Motor neuron (in vitro differentiated cells): ENCODE data around the gene ZNF605. TPM values are rescaled to one million over a fixed set of nuclear protein-coding genes. Genes with fewer than 3 reads are reported as not detected.
"Not testable (repeated sequence)": the region's sequence is repeated elsewhere in the genome, so short reads cannot be mapped to it uniquely, and the experiment has no call there.

Experiments
- ATAC-seq, 8 experiments: fragments of 200-7000 bp; cut with Tn5 transposase; replicated peaks in 6 of 8; 2 replicates each; pipeline ENCODE4 v1.8.0; 2021; ENCODE audit warnings: mild to moderate bottlenecking in 8 of 8, moderate library complexity in 8 of 8
- H3K27ac ChIP-seq, 2 donors: fragments of 250-450 bp; sonication (Bioruptor Pico); 2 replicates each; pipeline ENCODE4 v1.9.0; 2021; ENCODE audit warnings: antibody characterized with exemption in 2 of 2, mild to moderate bottlenecking in 2 of 2, moderate library complexity in 1 of 2
- H3K4me1 ChIP-seq, 2 donors: fragments of 250-450 bp; sonication (Bioruptor Pico); replicated peaks in 1 of 2; 2 replicates each; pipeline ENCODE4 v1.6.1; 2021; ENCODE audit warnings: antibody characterized with exemption in 2 of 2, mild to moderate bottlenecking in 2 of 2, moderate library complexity in 1 of 2
- H3K4me3 ChIP-seq, 5 donors: fragments of 250-450 bp; sonication (Bioruptor Pico); 2 replicates each; pipeline ENCODE4 v1.9.0; 2021; ENCODE audit warnings: antibody characterized with exemption in 5 of 5, mild to moderate bottlenecking in 5 of 5, moderate library complexity in 4 of 5
- WGBS, 10 experiments: fragments of 450-650 bp; shearing (Covaris generic); methylation state at CpG; one replicate each; pipeline ENCODE4 v1.0.0; 2022; 5-methylcytosine and 5-hydroxymethylcytosine counted together
- in situ Hi-C, 9 experiments: fragments of 400-800 bp; cut with MboI; loops; one replicate each; pipeline ENCODE4 v1.15.0; 2021; ENCODE audit warnings: low sequenced_read_pairs in 9 of 9, low pct_unique_long_range_greater_than_20kb in 2 of 9; ENCODE audit not compliant: unreplicated experiment in 9 of 9
- total RNA-seq, 8 experiments: library from RNA; unstranded; fragments of 300-600 nt; gene quantifications; 2 replicates each; pipeline versions ENCODE4 v1.2.3 to v1.2.4, GENCODE V29; 2022

ZNF605 gene
- total RNA-seq, 8 experiments from 2014 or later = 7.6 to 22.5 (median 9.2) TPM

- no peak for ATAC-seq
- in situ Hi-C loops = no loop called here
- H3K27ac ChIP-seq = no peak overlapping the region
- H3K4me3 ChIP-seq = no peak overlapping the region
- 80 to 100% (median 91%) methylated on average over 1 to 4 of the region's 6 CpGs; no CpG with 5 or more reads in 3 of the 10 experiments for WGBS, 10 experiments
- no peaks in the 10 kb centered on the region for H3K4me1 ChIP-seq
Measured at GRCh38 chr12:132918680-132919079, 37.4 kb downstream of the ZNF605 start.

- peaks cover 0 to 4% of the 10 kb centered on the region in 2 donors for H3K4me1 ChIP-seq
- peak overlapping the region; percentile 49 to 68 (median 51) for H3K4me3 ChIP-seq
- in situ Hi-C loops = no loop called here
- ATAC-seq = peak in 5 of 8 experiments; percentile 1 to 5 (median 2)
- H3K27ac ChIP-seq = peak overlapping the region; percentile 67 to 75
- 0 to 40% (median 10%) methylated on average over 1 to 4 of the region's 22 CpGs; no CpG with 5 or more reads in 7 of the 10 experiments for WGBS, 10 experiments
Measured at GRCh38 chr12:132909030-132909368, 47.1 kb downstream of the ZNF605 start.

DNA sequence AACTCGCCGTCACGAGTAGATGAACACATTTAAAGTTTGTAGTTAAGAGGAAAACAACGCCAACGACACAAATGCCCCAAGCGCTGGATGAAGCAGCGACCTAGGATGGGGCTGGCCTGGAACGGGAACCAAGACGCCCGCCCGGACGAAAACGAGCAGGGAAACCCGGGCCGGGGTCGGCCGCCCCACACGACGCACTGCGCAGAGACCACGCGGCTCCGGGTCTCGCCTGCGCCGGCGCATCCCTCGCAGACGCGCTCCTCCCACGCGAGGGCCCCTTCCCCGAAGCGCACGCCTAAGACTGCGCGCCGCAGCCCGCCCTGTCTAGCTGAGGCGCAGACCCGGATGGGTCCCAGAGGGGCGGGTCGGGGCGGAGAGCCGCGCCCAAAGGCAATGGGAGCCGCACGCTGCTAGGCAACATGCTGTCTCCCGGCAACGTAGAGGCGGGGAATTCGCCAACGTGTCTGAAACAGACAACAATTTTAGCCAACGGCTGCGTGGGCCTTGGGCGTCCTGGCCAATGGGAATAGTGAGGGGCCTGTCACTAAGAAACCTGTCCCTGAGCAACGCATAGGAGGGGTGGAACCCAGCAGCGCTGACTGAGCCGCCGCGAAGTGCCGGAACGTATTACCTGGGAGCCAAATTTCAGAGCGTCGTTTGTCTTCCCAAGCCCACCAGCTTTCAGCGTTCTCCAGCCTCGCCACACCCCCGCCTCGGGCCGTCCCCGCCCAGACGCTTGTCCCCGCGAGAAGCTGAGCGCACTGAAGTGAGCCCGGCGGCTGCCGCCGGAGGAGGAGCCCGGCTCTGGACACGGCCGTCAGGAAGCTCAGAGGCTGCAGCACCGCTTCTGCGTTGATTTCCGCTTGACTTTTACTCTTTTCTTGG lies 47.7 kb downstream of the ZNF605 start:
- peak overlapping the region; percentile 67 to 75 for H3K27ac ChIP-seq
- peak overlapping the region; percentile 49 to 68 (median 51) for H3K4me3 ChIP-seq
- in situ Hi-C loops = no loop called here
- ATAC-seq = peak; percentile 90 to 96 (median 95)
- 0 to 20% (median 4%) methylated on average over 1 to 43 of the region's 85 CpGs; no CpG with 5 or more reads in 6 of the 10 experiments for WGBS, 10 experiments
- H3K4me1 ChIP-seq = peaks cover 0 to 4% of the 10 kb centered on the region in 2 donors

- 0 to 84% (median 21%) methylated on average over 4 to 17 of the region's 23 CpGs; no CpG with 5 or more reads in 3 of the 10 experiments for WGBS, 10 experiments
- Histone ChIP-seq H3K27ac (peak overlapping the region; percentile 0 to 44), H3K4me3 (peak overlapping the region; percentile 18 to 68 (median 49))
- ATAC-seq = peak in 1 of 8 experiments; percentile 1
- in situ Hi-C loops, H3K4me1 ChIP-seq: not testable (repeated sequence)
Measured at GRCh38 chr12:132907789-132908144, 48.3 kb downstream of the ZNF605 start.

DNA sequence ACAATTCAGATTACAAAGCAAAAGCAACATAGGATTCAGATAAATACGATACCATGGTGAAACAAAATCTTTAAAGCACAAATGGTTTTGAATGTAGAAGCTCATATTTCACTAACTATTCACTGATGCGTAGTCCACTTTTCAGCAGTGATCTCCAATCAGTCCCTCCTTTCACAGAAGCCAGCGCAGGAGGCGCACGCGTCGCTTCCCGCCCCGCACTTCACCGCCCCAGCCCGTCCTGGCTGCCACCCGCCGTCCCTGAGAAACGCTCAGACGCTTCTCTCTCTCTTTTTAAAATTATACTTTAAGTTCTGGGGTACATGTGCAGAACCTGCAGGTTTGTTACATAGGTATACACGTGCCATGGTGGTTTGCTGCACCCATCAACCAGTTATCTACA lies 48.9 kb downstream of the ZNF605 start:
- H3K27ac ChIP-seq = no peak overlapping the region
- WGBS, 10 experiments = 50 to 95% (median 66%) methylated on average over 1 to 8 of the region's 16 CpGs; no CpG with 5 or more reads in 2 of the 10 experiments
- in situ Hi-C loops = no loop called here
- H3K4me1 ChIP-seq = peaks cover 0 to 4% of the 10 kb centered on the region in 2 donors
- no peak for ATAC-seq
- no peak overlapping the region for H3K4me3 ChIP-seq

DNA sequence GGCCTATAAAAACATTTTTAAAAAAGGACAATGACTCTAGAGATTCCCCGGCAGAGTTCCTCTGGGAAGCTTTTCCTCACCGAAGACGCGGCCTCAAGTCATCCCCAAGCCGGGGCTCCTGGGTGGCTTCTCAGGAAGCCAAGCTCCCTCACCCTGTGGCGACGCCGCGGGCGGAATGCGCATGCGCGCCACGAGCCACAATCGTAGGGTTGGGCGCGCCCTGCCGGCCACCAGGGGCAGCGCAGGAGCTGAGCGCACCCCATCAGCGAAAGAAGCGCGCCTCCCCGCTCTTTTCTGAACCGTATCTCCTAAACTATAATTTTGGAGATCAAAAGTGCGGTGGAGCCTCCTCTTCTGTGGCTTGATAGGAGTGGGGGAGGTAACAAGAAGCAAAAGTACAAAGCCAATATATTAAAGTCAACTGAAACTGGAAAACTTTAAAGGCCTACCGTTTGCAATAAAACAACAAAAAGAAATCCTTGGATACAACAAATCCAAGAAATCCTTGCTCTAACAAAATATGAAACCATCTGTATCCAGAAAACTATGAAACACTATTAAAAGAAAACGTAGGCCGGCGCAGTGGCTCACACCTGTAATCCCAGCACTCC lies 51.3 kb downstream of the ZNF605 start:
- WGBS, 10 experiments = 10 to 53% (median 36%) methylated on average over 2 to 17 of the region's 30 CpGs; no CpG with 5 or more reads in 3 of the 10 experiments
- Histone ChIP-seq H3K27ac (no peak overlapping the region), H3K4me3 (no peak overlapping the region), H3K4me1 (peaks cover 0 to 4% of the 10 kb centered on the region in 2 donors)
- ATAC-seq = no peak
- in situ Hi-C loops = no loop called here

DNA sequence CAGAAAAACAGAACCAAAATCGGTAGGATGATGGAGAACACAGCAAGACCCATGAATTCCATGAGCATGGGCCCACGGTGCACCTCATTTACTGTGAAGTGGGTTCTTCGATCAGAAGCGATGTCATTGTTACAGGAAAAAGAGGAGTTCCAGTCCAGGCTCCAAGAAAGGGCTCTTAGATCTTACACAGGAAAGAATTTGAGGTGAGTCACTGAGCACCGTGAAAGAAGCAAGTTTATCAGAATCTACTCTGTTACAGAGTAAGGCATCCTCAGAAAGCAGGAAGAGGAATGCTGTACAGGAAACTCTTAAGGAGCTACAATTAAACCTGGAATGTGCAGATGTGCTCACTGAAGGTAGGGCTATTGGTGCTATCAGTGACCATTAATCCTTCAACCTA lies 57.1 kb downstream of the ZNF605 start:
- Histone ChIP-seq H3K4me1 (no peaks in the 10 kb centered on the region), H3K27ac (no peak overlapping the region), H3K4me3 (no peak overlapping the region)
- 42 to 100% (median 66%) methylated on average over 1 to 5 of the region's 5 CpGs; no CpG with 5 or more reads in 1 of the 10 experiments for WGBS, 10 experiments
- ATAC-seq = no peak
- in situ Hi-C loops = no loop called here

- H3K4me1 ChIP-seq = peaks cover 3 to 5% of the 10 kb centered on the region in 2 donors
- in situ Hi-C loops = no loop called here
- peak overlapping the region in 1 of 2 donors; percentile 93 for H3K27ac ChIP-seq
- H3K4me3 ChIP-seq = no peak overlapping the region
- no peak for ATAC-seq
- WGBS, 10 experiments = 25 to 100% (median 44%) methylated on average over 1 to 6 of the region's 6 CpGs; no CpG with 5 or more reads in 4 of the 10 experiments
Measured at GRCh38 chr12:132888852-132889251, 67.3 kb downstream of the ZNF605 start.

DNA sequence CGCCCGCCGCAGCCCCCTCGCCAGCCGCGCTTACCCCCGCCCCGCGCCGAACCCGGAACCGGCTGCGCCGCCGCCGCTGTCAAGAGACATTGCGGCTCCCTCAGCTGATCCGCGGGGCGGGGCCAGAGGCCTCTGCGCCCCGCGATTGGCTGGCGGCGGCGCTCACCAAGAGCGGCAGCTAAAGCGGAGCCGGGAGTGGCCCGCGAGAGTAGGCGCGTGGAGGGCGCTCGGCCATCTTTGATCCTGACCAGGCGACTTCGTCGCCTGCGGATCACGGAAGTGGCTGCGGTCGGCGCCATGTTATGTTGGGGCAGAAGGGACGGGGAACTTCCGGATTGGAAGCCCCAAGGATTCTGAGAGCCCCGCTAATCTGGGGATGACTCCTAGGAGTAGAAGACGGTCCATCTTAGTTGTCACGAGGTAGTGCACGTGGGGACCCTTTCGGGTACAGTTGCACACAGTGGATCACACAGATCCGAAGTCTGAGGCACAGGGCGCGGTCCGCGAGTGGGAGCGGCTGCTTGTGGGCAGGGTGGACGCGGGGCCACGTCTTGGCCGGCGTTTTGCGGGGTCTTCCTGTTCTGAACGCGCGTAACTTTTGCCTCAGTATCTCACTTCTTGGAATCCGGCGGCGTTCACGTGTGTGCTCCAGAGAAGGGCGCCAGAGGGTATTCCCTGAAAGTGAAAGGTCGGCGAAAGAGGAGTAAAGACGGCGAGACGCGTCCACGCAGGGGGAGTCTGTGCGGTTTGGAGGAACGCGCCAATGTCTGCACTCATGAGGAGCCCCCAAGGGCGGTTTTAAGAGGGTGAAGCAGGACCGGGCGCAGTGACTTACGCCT lies 68.4 kb downstream of the ZNF605 start, which contains the start of gene CHFR:
Gene CHFR (minus strand): TSS at position 93 of the 839 bp plus-strand sequence. CDS start 277 bp downstream, outside the sequence.
- WGBS, 10 experiments = 0 to 69% (median 7%) methylated on average over 2 to 16 of the region's 84 CpGs; no CpG with 5 or more reads in 3 of the 10 experiments
- H3K4me1 ChIP-seq = peaks cover 3 to 5% of the 10 kb centered on the region in 2 donors
- peak within 1 kb of the TSS; percentile 82 to 93 for H3K27ac ChIP-seq
- peak; percentile 94 to 97 (median 94) for ATAC-seq
- in situ Hi-C loops = no loop called here
- peak within 1 kb of the TSS; percentile 56 to 64 (median 63) for H3K4me3 ChIP-seq

DNA sequence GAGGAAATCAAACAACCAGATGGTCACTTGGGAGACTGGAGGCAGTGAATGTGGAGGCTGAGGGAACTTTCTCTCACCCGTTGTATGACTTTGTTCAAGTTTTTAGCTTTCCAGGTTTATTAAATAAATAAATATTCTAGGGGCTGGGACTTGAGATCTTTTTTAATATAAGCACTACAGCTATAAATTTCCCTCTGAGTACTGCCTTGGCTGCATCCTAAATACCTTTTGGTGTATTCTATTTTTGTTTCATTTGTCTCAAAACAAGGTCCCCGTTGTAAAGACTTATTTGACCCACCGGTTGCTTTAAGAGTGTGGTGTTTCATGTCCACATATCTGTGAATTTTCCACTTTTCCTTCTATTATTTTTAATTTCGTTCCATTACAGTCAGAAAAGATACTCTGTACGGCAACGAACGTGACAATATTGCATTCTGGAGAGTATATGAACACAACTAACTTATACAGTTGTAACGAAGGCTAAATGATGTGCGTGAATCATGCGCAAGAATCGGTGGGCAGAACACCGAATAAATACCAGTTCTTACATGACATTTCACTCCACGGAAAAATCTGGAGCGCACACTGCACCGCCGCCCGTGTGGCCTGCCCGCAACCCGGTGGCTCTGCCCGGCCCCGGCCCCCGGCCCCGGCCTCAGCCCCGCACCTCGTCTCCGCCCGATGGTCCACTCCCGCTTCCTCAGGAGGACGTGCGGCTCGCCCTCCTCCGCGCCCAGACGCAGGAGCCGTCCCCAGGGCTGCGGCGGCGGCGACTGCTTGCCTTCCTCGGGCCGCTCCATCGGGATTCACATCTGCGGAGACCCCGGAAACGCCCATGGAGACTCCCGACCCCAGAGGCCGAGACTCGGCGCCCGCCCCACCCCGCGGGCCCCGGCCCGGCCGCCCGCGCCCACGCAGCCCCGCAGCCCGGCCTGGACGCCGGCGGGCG lies 69.3 kb downstream of the ZNF605 start:
- in situ Hi-C loops = no loop called here
- peak overlapping the region; percentile 75 to 84 for H3K27ac ChIP-seq
- WGBS, 10 experiments = 12 to 90% (median 34%) methylated on average over 2 to 13 of the region's 64 CpGs
- peak in 3 of 8 experiments; percentile 20 to 54 (median 31) for ATAC-seq
- H3K4me3 ChIP-seq = peak overlapping the region; percentile 56 to 64 (median 63)
- peaks cover 3 to 5% of the 10 kb centered on the region in 2 donors for H3K4me1 ChIP-seq

DNA sequence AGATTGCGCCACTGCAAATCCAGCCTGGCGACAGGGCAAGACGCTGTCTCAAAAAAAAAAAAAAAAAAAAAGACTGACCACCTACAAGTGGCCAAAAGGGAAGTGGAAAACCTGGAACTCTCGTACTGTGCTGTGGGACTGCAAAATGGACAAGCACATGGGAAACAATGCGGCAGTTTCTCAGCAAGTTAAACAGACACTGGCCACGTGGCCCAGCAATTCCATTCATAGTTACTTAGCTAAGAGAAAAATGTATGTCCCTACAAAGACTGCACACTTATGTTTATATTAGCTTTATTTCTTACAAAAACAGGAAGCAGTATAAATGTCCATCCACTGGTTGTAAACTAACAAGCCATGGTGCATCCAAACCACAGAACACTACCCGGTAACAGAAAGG lies 74.3 kb downstream of the ZNF605 start:
- Histone ChIP-seq H3K4me3 (no peak overlapping the region), H3K27ac (no peak overlapping the region), H3K4me1 (no peaks in the 10 kb centered on the region)
- 82 to 100% (median 96%) methylated on average over 1 to 7 of the region's 7 CpGs; no CpG with 5 or more reads in 1 of the 10 experiments for WGBS, 10 experiments
- no peak for ATAC-seq
- in situ Hi-C loops = no loop called here
